Umbilical cord (tissue), 2 donors: ENCODE data around the gene SH2D3C. TPM values are rescaled to one million over a fixed set of nuclear protein-coding genes. Genes with fewer than 3 reads are reported as not detected.

Experiments
- DNase-seq: peaks from one replicate; pipeline ENCODE4 v3.0.0-alpha.2; 2015; ENCODE audit warnings: low spot score
- total RNA-seq: library from RNA; depleted of rRNA; stranded (reverse); fragments of >200 nt; gene quantifications from one replicate; pipeline ENCODE4 v1.2.3, GENCODE V29; 2014; ENCODE audit warnings: low replicate concordance; ENCODE audit not compliant: insufficient read depth

SH2D3C gene
- total RNA-seq, 1 donor from 2014 or later = 4.6 TPM

- DNase-seq = peak; percentile 55
Observed at GRCh38 chr9:127741831-127742434, 36.5 kb downstream of the SH2D3C start.

GRCh38 chr9:127739614-127740330 lies 38.7 kb downstream of the SH2D3C start:
- DNase-seq = peak; percentile 44

GRCh38 chr9:127738666-127739065 lies 39.8 kb downstream of the SH2D3C start:
- DNase-seq = no peak

GRCh38 chr9:127735530-127736185 lies 42.8 kb downstream of the SH2D3C start:
- DNase-seq = no peak

GRCh38 chr9:127734747-127735529 lies 43.5 kb downstream of the SH2D3C start, which contains the start of gene TOR2A:
Gene TOR2A, minus strand, starts transcription at chr9:127735294. Its CDS starts 24 bp downstream, at chr9:127735270.
- peak; percentile 99 for DNase-seq

- DNase-seq = no peak
Observed at GRCh38 chr9:127734247-127734746, 44.2 kb downstream of the SH2D3C start.

GRCh38 chr9:127733614-127734013 lies 44.9 kb downstream of the SH2D3C start:
- no peak for DNase-seq

GRCh38 chr9:127732444-127732843 lies 46.0 kb downstream of the SH2D3C start:
- no peak for DNase-seq

GRCh38 chr9:127731938-127732337 lies 46.5 kb downstream of the SH2D3C start:
- no peak for DNase-seq

- no peak for DNase-seq
Observed at GRCh38 chr9:127730799-127731410, 47.6 kb downstream of the SH2D3C start.

- DNase-seq = no peak
Observed at GRCh38 chr9:127730262-127730661, 48.2 kb downstream of the SH2D3C start.

GRCh38 chr9:127729522-127730256 lies 48.8 kb downstream of the SH2D3C start:
- DNase-seq = no peak

GRCh38 chr9:127728808-127729207 lies 49.7 kb downstream of the SH2D3C start:
- no peak for DNase-seq

- DNase-seq = no peak
Observed at GRCh38 chr9:127726871-127727270, 51.6 kb downstream of the SH2D3C start.

GRCh38 chr9:127724012-127724411 lies 54.5 kb downstream of the SH2D3C start:
- DNase-seq = no peak

GRCh38 chr9:127723444-127723843 lies 55.0 kb downstream of the SH2D3C start:
- no peak for DNase-seq

GRCh38 chr9:127723013-127723412 lies 55.5 kb downstream of the SH2D3C start:
- DNase-seq = no peak

- no peak for DNase-seq
Observed at GRCh38 chr9:127722055-127722745, 56.3 kb downstream of the SH2D3C start.

GRCh38 chr9:127721391-127721821 lies 57.1 kb downstream of the SH2D3C start:
- DNase-seq = no peak

GRCh38 chr9:127720865-127721227 lies 57.6 kb downstream of the SH2D3C start:
- DNase-seq = no peak
